SK-N-SH treated with all-trans-retinoic acid at 6 μM for 48 hours (cell line): ENCODE data around the gene TRMT61A.

Experiments
- ATAC-seq: fragments of 200-7000 bp; cut with Tn5 transposase; 3 replicates; pipeline ENCODE4 v1.9.1; 2020; ENCODE audit warnings: mild to moderate bottlenecking, moderate library complexity
- ARNTL ChIP-seq: fragments of 450-650 bp; formaldehyde crosslinking; IDR thresholded peaks from 2 replicates; pipeline ENCODE4 v1.5.0; 2020; ENCODE audit warnings: low read depth, mild to moderate bottlenecking, moderate library complexity, borderline replicate concordance
- CREB5 ChIP-seq: fragments of 250-450 bp; sonication (Bioruptor Pico); IDR thresholded peaks from 2 replicates; pipeline ENCODE4 v1.5.1; 2020; ENCODE audit warnings: low read depth, mild to moderate bottlenecking, moderate library complexity
- CSDC2 ChIP-seq: fragments of 250-450 bp; sonication (Bioruptor Pico); IDR thresholded peaks from 2 replicates; pipeline ENCODE4 v1.5.0; 2020; ENCODE audit warnings: mild to moderate bottlenecking, moderate library complexity
- CSRNP3 ChIP-seq: fragments of 250-450 bp; sonication (Bioruptor Pico); IDR thresholded peaks from 2 replicates; pipeline ENCODE4 v1.5.1; 2021; ENCODE audit warnings: mild to moderate bottlenecking, moderate library complexity
- ESRRG ChIP-seq: fragments of 250-450 bp; sonication (Bioruptor Pico); IDR thresholded peaks from 2 replicates; pipeline ENCODE4 v1.6.1; 2021; ENCODE audit warnings: mild to moderate bottlenecking
- GLIS3 ChIP-seq: fragments of 250-450 bp; sonication (Bioruptor Pico); IDR thresholded peaks from 2 replicates; pipeline ENCODE4 v1.5.0; 2020; ENCODE audit warnings: mild to moderate bottlenecking, moderate library complexity
- ISL1 ChIP-seq: fragments of 250-450 bp; sonication (Bioruptor Pico); IDR thresholded peaks from 2 replicates; pipeline ENCODE4 v2.1.2; 2022; ENCODE audit warnings: mild to moderate bottlenecking, moderate library complexity
- PATZ1 ChIP-seq: fragments of 250-450 bp; sonication (Bioruptor Pico); IDR thresholded peaks from 2 replicates; pipeline ENCODE4 v1.8.0; 2020; ENCODE audit warnings: mild to moderate bottlenecking, moderate library complexity, borderline replicate concordance
- POU6F1 ChIP-seq: fragments of 250-450 bp; sonication (Bioruptor Pico); IDR thresholded peaks from 2 replicates; pipeline ENCODE4 v1.8.0; 2021; ENCODE audit warnings: low read depth, mild to moderate bottlenecking, moderate library complexity, borderline replicate concordance
- PPARA ChIP-seq: fragments of 250-450 bp; sonication (Bioruptor Pico); IDR thresholded peaks from 2 replicates; pipeline ENCODE4 v1.5.0; 2020; ENCODE audit warnings: mild to moderate bottlenecking, borderline replicate concordance
- RARB ChIP-seq: fragments of 250-450 bp; sonication (Bioruptor Pico); IDR thresholded peaks from 2 replicates; pipeline ENCODE4 v1.8.0; 2021; ENCODE audit warnings: mild to moderate bottlenecking, moderate library complexity
- SNAI2 ChIP-seq: fragments of 250-450 bp; sonication (Bioruptor Pico); IDR thresholded peaks from 2 replicates; pipeline ENCODE4 v1.5.0; 2020; ENCODE audit warnings: mild to moderate bottlenecking, moderate library complexity
- TCF4 ChIP-seq: fragments of 250-450 bp; sonication (Bioruptor Pico); IDR thresholded peaks from 2 replicates; pipeline ENCODE4 v1.8.0; 2021; ENCODE audit warnings: mild to moderate bottlenecking, moderate library complexity, borderline replicate concordance
- TSHZ2 ChIP-seq: fragments of 250-450 bp; sonication (Bioruptor Pico); IDR thresholded peaks from 2 replicates; pipeline ENCODE4 v1.5.0; 2020; ENCODE audit warnings: mild to moderate bottlenecking, moderate library complexity
- ZC3H10 ChIP-seq: fragments of 250-450 bp; sonication (Bioruptor Pico); IDR thresholded peaks from 2 replicates; pipeline ENCODE4 v1.5.1; 2021; ENCODE audit warnings: mild to moderate bottlenecking, moderate library complexity
- ZFP3 ChIP-seq: fragments of 250-450 bp; sonication (Bioruptor Pico); IDR thresholded peaks from 2 replicates; pipeline ENCODE4 v1.5.0; 2020; ENCODE audit warnings: mild to moderate bottlenecking, moderate library complexity
- ZFP30 ChIP-seq: fragments of 450-650 bp; formaldehyde crosslinking; IDR thresholded peaks from 2 replicates; pipeline ENCODE4 v1.5.0; 2022; ENCODE audit warnings: mild to moderate bottlenecking, moderate library complexity
- ZNF565 ChIP-seq: fragments of 450-650 bp; formaldehyde crosslinking; conservative IDR thresholded peaks from 2 replicates; pipeline ENCODE4 v1.5.0; 2020; ENCODE audit warnings: low read depth, mild to moderate bottlenecking, moderate library complexity
- ZNF8 ChIP-seq: fragments of 450-650 bp; formaldehyde crosslinking; IDR thresholded peaks from 2 replicates; pipeline ENCODE4 v1.5.0; 2020; ENCODE audit warnings: mild to moderate bottlenecking, moderate library complexity

The TRMT61A gene

GRCh38 chr14:103520657-103521437 lies 8.1 kb upstream of the TRMT61A start:
- TF ChIP-seq PATZ1 (CRISPR knock-in tag) (peak; percentile 88; the same call in 1 of the 2 replicates), ZNF8 (CRISPR knock-in tag) (no peak), ZNF565 (CRISPR knock-in tag) (no peak), ESRRG (CRISPR knock-in tag) (no peak), CSRNP3 (CRISPR knock-in tag) (no peak), RARB (CRISPR knock-in tag) (no peak), ZC3H10 (CRISPR knock-in tag) (no peak), TSHZ2 (CRISPR knock-in tag) (0 out of 2 replicates have a peak, but pooled peaks have one; percentile 29), PPARA (CRISPR knock-in tag) (no peak), ARNTL (CRISPR knock-in tag) (no peak), POU6F1 (no peak)
- ATAC-seq = peak; percentile 10

GRCh38 chr14:103521438-103521950 lies 7.5 kb upstream of the TRMT61A start:
- no peak for TF ChIP-seq ZNF565 (CRISPR knock-in tag)
- no peak for TF ChIP-seq TCF4 (CRISPR knock-in tag)
- TF ChIP-seq CSDC2 (CRISPR knock-in tag) = no peak
- TF ChIP-seq GLIS3 (CRISPR knock-in tag) = no peak
- no peak for TF ChIP-seq ZFP30 (CRISPR knock-in tag)
- ATAC-seq = no peak; the same call in 2 of the 3 replicates

- no peak for ATAC-seq
- TF ChIP-seq ZFP3 (CRISPR knock-in tag) (no peak), RARB (CRISPR knock-in tag) (no peak), CSRNP3 (CRISPR knock-in tag) (no peak), PATZ1 (CRISPR knock-in tag) (no peak), ZC3H10 (CRISPR knock-in tag) (no peak), ESRRG (CRISPR knock-in tag) (no peak), CREB5 (CRISPR knock-in tag) (no peak), TCF4 (CRISPR knock-in tag) (no peak), ARNTL (CRISPR knock-in tag) (no peak), PPARA (CRISPR knock-in tag) (no peak), SNAI2 (CRISPR knock-in tag) (no peak), ZFP30 (CRISPR knock-in tag) (no peak), ISL1 (no peak), CSDC2 (CRISPR knock-in tag) (no peak)
These were observed 6.9 kb upstream of the TRMT61A start for GRCh38 chr14:103521951-103522563.
